Measurements from ENCODE around the gene CCN6.

DNA sequence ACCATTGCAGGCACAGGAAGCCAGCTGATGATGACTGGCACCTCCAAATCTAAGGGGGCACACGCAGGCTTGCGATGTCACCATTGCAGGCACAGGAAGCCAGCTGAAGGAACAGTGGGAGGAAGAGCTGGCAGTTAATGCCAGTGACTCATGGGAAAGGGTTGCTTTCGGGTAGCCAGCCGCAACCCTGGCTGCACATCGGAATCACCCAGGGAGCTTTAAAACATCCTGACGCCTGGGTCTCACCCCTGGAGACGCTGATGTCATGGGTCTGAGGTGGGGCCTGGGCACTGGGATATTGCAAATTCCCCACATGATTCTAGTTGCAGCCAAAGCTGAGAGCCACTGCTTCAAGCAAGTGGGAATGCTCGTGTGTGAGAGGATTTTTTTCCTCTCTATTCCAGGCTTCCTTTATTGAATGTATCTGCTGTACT, 16.1 kb upstream of the CCN6 start:
- TF ChIP-seq SUZ12 (IDR thresholded peaks at IDR 0.05) = no peak
- no peak for TF ChIP-seq TARDBP (IDR thresholded peaks at IDR 0.05)
- no peak for TF ChIP-seq BHLHE40 (IDR thresholded peaks at IDR 0.05; ENCODE audit: borderline replicate concordance)
- TF ChIP-seq PKNOX1 (IDR thresholded peaks at IDR 0.05) = no peak

Measured in HEK293T (cell line).